ENCODE measurements around the gene TEAD4. TPM values are rescaled to one million over a fixed set of nuclear protein-coding genes. Genes with fewer than 3 reads are reported as not detected.

TEAD4 gene
- total RNA-seq, 2 donors from 2014 or later = 35.7 to 82.5 TPM

- H3K27me3 Mint-ChIP-seq (ENCODE audit: insufficient read depth) = no peaks in the 10 kb centered on the region
- Histone ChIP-seq H3K4me1 (ENCODE audit: control insufficient read depth, insufficient read depth, low read length) (no peaks in the 10 kb centered on the region), H3K27me3 (ENCODE audit: control insufficient read depth, insufficient read depth, low read length, poor library complexity, severe bottlenecking) (no peaks in the 10 kb centered on the region), H3K9ac (ENCODE audit: extremely low read depth, low read length, poor library complexity, severe bottlenecking) (no peak overlapping the region), H3K9me3 (ENCODE audit: control insufficient read depth, low read length) (no peaks in the 10 kb centered on the region), H3K4me3 (ENCODE audit: low read length) (no peak overlapping the region), H3K36me3 (ENCODE audit: control insufficient read depth, insufficient read depth, low read length) (peaks cover 29% of the 10 kb centered on the region), H3K27ac (ENCODE audit: low read depth, low read length) (no peak overlapping the region)
- WGBS, 2 experiments (ENCODE audit: insufficient coverage in 1 of 2, insufficient read length in 1 of 2) = 80 to 84% methylated on average over 6 to 7 of the region's 7 CpGs
- no peaks in the 10 kb centered on the region for H3K9me3 Mint-ChIP-seq
- peaks cover 36% of the 10 kb centered on the region for H3K36me3 Mint-ChIP-seq (ENCODE audit: low read depth)
- TF ChIP-seq CTCF (conservative IDR thresholded peaks at IDR 0.05) = no peak
- DNase-seq = no peak
- no peak overlapping the region for H3K4me3 Mint-ChIP-seq
- H3K4me1 Mint-ChIP-seq = peaks cover 28% of the 10 kb centered on the region
- no peak overlapping the region for H3K27ac Mint-ChIP-seq
Measured at GRCh38 chr12:2980630-2981029, 21.4 kb downstream of the TEAD4 start.

- Histone ChIP-seq H3K9ac (ENCODE audit: extremely low read depth, low read length, poor library complexity, severe bottlenecking) (no peak overlapping the region), H3K36me3 (ENCODE audit: control insufficient read depth, insufficient read depth, low read length) (peaks cover 34% of the 10 kb centered on the region), H3K4me3 (ENCODE audit: low read length) (no peak overlapping the region), H3K4me1 (ENCODE audit: control insufficient read depth, insufficient read depth, low read length) (no peaks in the 10 kb centered on the region), H3K9me3 (ENCODE audit: control insufficient read depth, low read length) (no peaks in the 10 kb centered on the region), H3K27me3 (ENCODE audit: control insufficient read depth, insufficient read depth, low read length, poor library complexity, severe bottlenecking) (no peaks in the 10 kb centered on the region), H3K27ac (ENCODE audit: low read depth, low read length) (no peak overlapping the region)
- no peak overlapping the region for H3K27ac Mint-ChIP-seq
- peaks cover 15% of the 10 kb centered on the region for H3K4me1 Mint-ChIP-seq
- H3K27me3 Mint-ChIP-seq (ENCODE audit: insufficient read depth) = no peaks in the 10 kb centered on the region
- H3K36me3 Mint-ChIP-seq (ENCODE audit: low read depth) = peaks cover 47% of the 10 kb centered on the region
- DNase-seq = no peak
- 85 to 89% methylated on average over 8 to 13 of the region's 13 CpGs for WGBS, 2 experiments (ENCODE audit: insufficient coverage in 1 of 2, insufficient read length in 1 of 2)
- H3K4me3 Mint-ChIP-seq = no peak overlapping the region
- H3K9me3 Mint-ChIP-seq = peaks cover 8% of the 10 kb centered on the region
- TF ChIP-seq CTCF (conservative IDR thresholded peaks at IDR 0.05) = no peak
Measured at GRCh38 chr12:2982361-2982760, 23.2 kb downstream of the TEAD4 start.

- Histone ChIP-seq H3K4me1 (ENCODE audit: control insufficient read depth, insufficient read depth, low read length) (no peaks in the 10 kb centered on the region), H3K9me3 (ENCODE audit: control insufficient read depth, low read length) (peaks cover 9% of the 10 kb centered on the region), H3K27me3 (ENCODE audit: control insufficient read depth, insufficient read depth, low read length, poor library complexity, severe bottlenecking) (no peaks in the 10 kb centered on the region), H3K36me3 (ENCODE audit: control insufficient read depth, insufficient read depth, low read length) (peaks cover 39% of the 10 kb centered on the region), H3K27ac (ENCODE audit: low read depth, low read length) (no peak overlapping the region), H3K4me3 (ENCODE audit: low read length) (no peak overlapping the region), H3K9ac (ENCODE audit: extremely low read depth, low read length, poor library complexity, severe bottlenecking) (no peak overlapping the region)
- 91 to 95% methylated on average over 5 of the region's 5 CpGs for WGBS, 2 experiments (ENCODE audit: insufficient coverage in 1 of 2, insufficient read length in 1 of 2)
- Mint-ChIP-seq H3K4me3 (no peak overlapping the region), H3K27ac (no peak overlapping the region), H3K4me1 (peaks cover 6% of the 10 kb centered on the region), H3K9me3 (peaks cover 20% of the 10 kb centered on the region), H3K36me3 (ENCODE audit: low read depth) (peaks cover 42% of the 10 kb centered on the region), H3K27me3 (ENCODE audit: insufficient read depth) (no peaks in the 10 kb centered on the region)
- no peak for DNase-seq
- no peak for TF ChIP-seq CTCF (conservative IDR thresholded peaks at IDR 0.05)
Measured at GRCh38 chr12:2984249-2984648, 25.1 kb downstream of the TEAD4 start.
